K562 (cell line): ENCODE results near the gene PAFAH2. TPM values are rescaled to one million over a fixed set of nuclear protein-coding genes. Genes with fewer than 3 reads are reported as not detected.

Experiments used
- FUS ChIP-seq: fragments of 200-400 bp; formaldehyde crosslinking; optimal IDR thresholded peaks from 2 replicates; pipeline ENCODE3; 2017; ENCODE audit warnings: low read depth, low read length
- GABPB1 ChIP-seq: sonication (generic); formaldehyde crosslinking; IDR thresholded peaks from 2 replicates; pipeline ENCODE4 v1.8.0; 2022; ENCODE audit warnings: mild to moderate bottlenecking, missing genetic modification reagents
- NFRKB ChIP-seq: fragments of 450-650 bp; IDR thresholded peaks from 2 replicates; pipeline ENCODE4 v1.6.1; 2016; ENCODE audit warnings: low read depth
- RERE ChIP-seq: sonication (generic); formaldehyde crosslinking; IDR thresholded peaks from 2 replicates; pipeline ENCODE4 v1.8.0; 2023; ENCODE audit warnings: missing genetic modification reagents, mild to moderate bottlenecking, borderline replicate concordance
- TAF15 ChIP-seq: fragments of 200-400 bp; formaldehyde crosslinking; IDR thresholded peaks from 2 replicates; pipeline ENCODE4 v1.6.1; 2017; ENCODE audit warnings: mild to moderate bottlenecking, low read depth, low read length, moderate library complexity
- ZFP30 ChIP-seq: fragments of 250-450 bp; sonication (Bioruptor Pico); IDR thresholded peaks from 2 replicates; pipeline ENCODE4 v1.8.0; 2022; ENCODE audit warnings: moderate library complexity, mild to moderate bottlenecking, inconsistent platforms, borderline replicate concordance
- ZNF197 ChIP-seq: fragments of 200-800 bp; sonication (Bioruptor generic); IDR thresholded peaks from 2 replicates; pipeline ENCODE4 v1.6.1; 2016; ENCODE audit warnings: low read depth, missing genetic modification characterization, missing compliant biosample characterization
- ZNF518B ChIP-seq: fragments of 250-450 bp; sonication (Bioruptor Pico); IDR thresholded peaks from 2 replicates; pipeline ENCODE4 v1.5.0; 2021; ENCODE audit warnings: mild to moderate bottlenecking, moderate library complexity
- ZNF830 ChIP-seq: fragments of 250-450 bp; sonication (Bioruptor Pico); IDR thresholded peaks from 2 replicates; pipeline ENCODE4 v1.5.0; 2021; ENCODE audit warnings: mild to moderate bottlenecking
- polyA plus RNA-seq, 8 experiments: library from polyadenylated mRNA; depleted of rRNA in 4 of 8; stranded (reverse) in 5 of 8; unstranded in 3 of 8; fragments of >200 nt; fragmentation: Nextera tagmentation in 2 of 8; fragmentation: Illumina TruSeq in 1 of 8; extraction: Ambion mirVana in 2 of 8; extraction: Trizol in 1 of 8; gene quantifications; 2 replicates each; pipeline versions ENCODE4 v1.2.1 to v1.2.3, GENCODE V29; 2011 to 2014; ENCODE audit warnings: inconsistent platforms in 1 of 8, missing spikeins in 1 of 8
- total RNA-seq, 7 experiments: library from RNA; depleted of rRNA in 6 of 7; stranded (reverse); fragments of >200 nt in 6 of 7; fragmentation: Illumina TruSeq in 2 of 7; extraction: Trizol in 2 of 7; gene quantifications; 2 replicates each; pipeline versions ENCODE4 v1.2.1 to v1.2.3, GENCODE V29; 2011 to 2021; ENCODE audit warnings: low replicate concordance in 1 of 7
- TF ChIP-seq, protein P1 (sequence below): fragments of 250-450 bp; sonication (Bioruptor Pico); IDR thresholded peaks from 2 replicates; pipeline ENCODE4 v1.5.0; 2021
- TF ChIP-seq, protein P2 (sequence below): sonication (generic); formaldehyde crosslinking; IDR thresholded peaks from 2 replicates; pipeline ENCODE4 v1.8.1; 2022; ENCODE audit warnings: missing genetic modification reagents
- TF ChIP-seq, protein P3 (sequence below): fragments of 250-450 bp; sonication (Bioruptor Pico); IDR thresholded peaks from 2 replicates; pipeline ENCODE4 v1.4.0; 2020; ENCODE audit warnings: mild to moderate bottlenecking, moderate library complexity, borderline replicate concordance

PAFAH2 gene
- total and polyA plus RNA-seq, 9 of the 15 experiments (the other 6 are each of a cell fraction or from before 2014, with no cell fraction given) = 4.2 to 10.9 (median 6.8) TPM

- TF ChIP-seq RERE (CRISPR knock-in tag) (no peak), FUS (no peak), TAF15 (no peak), GABPB1 (CRISPR knock-in tag) (peak; percentile 76; the same call in 1 of the 2 replicates), NFRKB (peak; percentile 13; the same call in 1 of the 2 replicates), ZNF830 (no peak), ZNF518B (CRISPR knock-in tag) (no peak), ZFP30 (CRISPR knock-in tag) (no peak), ZNF197 (CRISPR knock-in tag) (no peak)
- TF ChIP-seq, protein P1, sequence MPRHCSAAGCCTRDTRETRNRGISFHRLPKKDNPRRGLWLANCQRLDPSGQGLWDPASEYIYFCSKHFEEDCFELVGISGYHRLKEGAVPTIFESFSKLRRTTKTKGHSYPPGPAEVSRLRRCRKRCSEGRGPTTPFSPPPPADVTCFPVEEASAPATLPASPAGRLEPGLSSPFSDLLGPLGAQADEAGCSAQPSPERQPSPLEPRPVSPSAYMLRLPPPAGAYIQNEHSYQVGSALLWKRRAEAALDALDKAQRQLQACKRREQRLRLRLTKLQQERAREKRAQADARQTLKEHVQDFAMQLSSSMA = no peak
- TF ChIP-seq, protein P2, sequence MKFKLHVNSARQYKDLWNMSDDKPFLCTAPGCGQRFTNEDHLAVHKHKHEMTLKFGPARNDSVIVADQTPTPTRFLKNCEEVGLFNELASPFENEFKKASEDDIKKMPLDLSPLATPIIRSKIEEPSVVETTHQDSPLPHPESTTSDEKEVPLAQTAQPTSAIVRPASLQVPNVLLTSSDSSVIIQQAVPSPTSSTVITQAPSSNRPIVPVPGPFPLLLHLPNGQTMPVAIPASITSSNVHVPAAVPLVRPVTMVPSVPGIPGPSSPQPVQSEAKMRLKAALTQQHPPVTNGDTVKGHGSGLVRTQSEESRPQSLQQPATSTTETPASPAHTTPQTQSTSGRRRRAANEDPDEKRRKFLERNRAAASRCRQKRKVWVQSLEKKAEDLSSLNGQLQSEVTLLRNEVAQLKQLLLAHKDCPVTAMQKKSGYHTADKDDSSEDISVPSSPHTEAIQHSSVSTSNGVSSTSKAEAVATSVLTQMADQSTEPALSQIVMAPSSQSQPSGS = no peak
- TF ChIP-seq, protein P3, sequence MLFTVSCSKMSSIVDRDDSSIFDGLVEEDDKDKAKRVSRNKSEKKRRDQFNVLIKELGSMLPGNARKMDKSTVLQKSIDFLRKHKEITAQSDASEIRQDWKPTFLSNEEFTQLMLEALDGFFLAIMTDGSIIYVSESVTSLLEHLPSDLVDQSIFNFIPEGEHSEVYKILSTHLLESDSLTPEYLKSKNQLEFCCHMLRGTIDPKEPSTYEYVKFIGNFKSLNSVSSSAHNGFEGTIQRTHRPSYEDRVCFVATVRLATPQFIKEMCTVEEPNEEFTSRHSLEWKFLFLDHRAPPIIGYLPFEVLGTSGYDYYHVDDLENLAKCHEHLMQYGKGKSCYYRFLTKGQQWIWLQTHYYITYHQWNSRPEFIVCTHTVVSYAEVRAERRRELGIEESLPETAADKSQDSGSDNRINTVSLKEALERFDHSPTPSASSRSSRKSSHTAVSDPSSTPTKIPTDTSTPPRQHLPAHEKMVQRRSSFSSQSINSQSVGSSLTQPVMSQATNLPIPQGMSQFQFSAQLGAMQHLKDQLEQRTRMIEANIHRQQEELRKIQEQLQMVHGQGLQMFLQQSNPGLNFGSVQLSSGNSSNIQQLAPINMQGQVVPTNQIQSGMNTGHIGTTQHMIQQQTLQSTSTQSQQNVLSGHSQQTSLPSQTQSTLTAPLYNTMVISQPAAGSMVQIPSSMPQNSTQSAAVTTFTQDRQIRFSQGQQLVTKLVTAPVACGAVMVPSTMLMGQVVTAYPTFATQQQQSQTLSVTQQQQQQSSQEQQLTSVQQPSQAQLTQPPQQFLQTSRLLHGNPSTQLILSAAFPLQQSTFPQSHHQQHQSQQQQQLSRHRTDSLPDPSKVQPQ (CRISPR knock-in tag) = no peak
Observed at GRCh38 chr1:26035959-26036755, 38.3 kb upstream of the PAFAH2 start (continued).
